Panc1 (cell line): Measurements from ENCODE around the gene MYBPH. TPM values are rescaled to one million over a fixed set of nuclear protein-coding genes. Genes with fewer than 3 reads are reported as not detected.
A peak's percentile ranks its signal among the peaks of the same experiment; 100 is the strongest.

Experiments
- ATAC-seq: fragments of 200-7000 bp; cut with Tn5 transposase; 2 replicates; pipeline ENCODE4 v1.9.1; 2020; ENCODE audit warnings: mild to moderate bottlenecking, moderate library complexity
- BruUV-seq: library from RNA; stranded (reverse); fragments of 400-500 nt; replicated peaks from 2 replicates; lab custom pipeline; 2021; lab: Mats Ljungman, UMichigan
- CTCF ChIA-PET: fragments of 300-600 bp; sonication (Branson Sonifier 250); formaldehyde crosslinking; loops from one replicate; lab custom pipeline; 2022; ENCODE audit warnings: antibody characterized with exemption; lab: Charles Lee
- POLR2A ChIA-PET: fragments of 300-600 bp; sonication (Branson Sonifier 250); formaldehyde crosslinking; loops from one replicate; lab custom pipeline; 2022; ENCODE audit warnings: antibody characterized with exemption; lab: Charles Lee
- DNase-seq: peaks from one replicate; pipeline ENCODE4 v3.0.0-alpha.2; 2010; ENCODE audit warnings: low read depth, low spot score
- H3K27ac ChIP-seq: 2 replicates; pipeline ENCODE4 v1.5.1; 2011; ENCODE audit warnings: mild to moderate bottlenecking, low read length, inconsistent platforms
- H3K27me3 ChIP-seq: fragments of 200-500 bp; sonication (Bioruptor generic); 2 replicates; pipeline ENCODE4 v1.6.0; 2014; ENCODE audit warnings: low read length, inconsistent platforms; ENCODE audit not compliant: control insufficient read depth, insufficient read depth
- H3K36me3 ChIP-seq: fragments of 200-500 bp; sonication (Bioruptor generic); 2 replicates; pipeline ENCODE4 v1.5.1; 2014; ENCODE audit warnings: inconsistent platforms, mild to moderate bottlenecking, low read length, moderate library complexity; ENCODE audit not compliant: control insufficient read depth, insufficient read depth
- H3K4me1 ChIP-seq: 2 replicates; pipeline ENCODE4 v1.5.1; 2011; ENCODE audit warnings: inconsistent platforms, mild to moderate bottlenecking, low read length, moderate library complexity; ENCODE audit not compliant: control insufficient read depth, insufficient read depth
- H3K4me3 ChIP-seq, 2 experiments: 2 replicates each; pipeline ENCODE4 v1.5.1; 2011 to 2012; ENCODE audit warnings: low read depth in 2 of 2, low read length in 2 of 2, mild to moderate bottlenecking in 2 of 2, inconsistent platforms in 1 of 2, moderate library complexity in 1 of 2
- H3K9me3 ChIP-seq: fragments of 200-500 bp; sonication (Bioruptor generic); 2 replicates; pipeline ENCODE4 v1.5.1; 2014; ENCODE audit warnings: low read depth, mild to moderate bottlenecking, inconsistent platforms, low read length, moderate library complexity; ENCODE audit not compliant: control insufficient read depth, insufficient read depth
- POLR2AphosphoS5 ChIP-seq: IDR thresholded peaks from 2 replicates; pipeline ENCODE4 v1.6.1; 2012; ENCODE audit warnings: mild to moderate bottlenecking, low read depth, low read length, moderate library complexity
- REST ChIP-seq, 2 experiments: IDR thresholded peaks; 2 replicates each; pipeline ENCODE4 v1.6.1; 2011 to 2012; ENCODE audit warnings: low read depth in 2 of 2, control low read depth in 1 of 2, low read length in 1 of 2, mild to moderate bottlenecking in 1 of 2, moderate library complexity in 1 of 2; ENCODE audit not compliant: insufficient read depth in 1 of 2
- SIN3A ChIP-seq: IDR thresholded peaks from 2 replicates; pipeline ENCODE4 v1.6.1; 2012; ENCODE audit warnings: low read depth, mild to moderate bottlenecking, low read length, moderate library complexity, borderline replicate concordance; ENCODE audit not compliant: insufficient read depth
- TCF7L2 ChIP-seq: IDR thresholded peaks from 2 replicates; pipeline ENCODE4 v1.6.1; 2011; ENCODE audit warnings: mild to moderate bottlenecking, low read depth, low read length, inconsistent platforms
- in situ Hi-C: cut with HindIII; loops from 2 replicates; pipeline ENCODE4 v1.10.0; 2016; ENCODE audit warnings: low sequenced_read_pairs, low pct_unique_long_range_greater_than_20kb
- intact Hi-C: fragments of 100-400 bp; cut with micrococcal nuclease; formaldehyde crosslinking; loops from one replicate; pipeline ENCODE4 v1.10.0; 2022; ENCODE audit not compliant: unreplicated experiment
- total RNA-seq: library from RNA; stranded (reverse); gene quantifications from one replicate; pipeline ENCODE4 v1.2.1, GENCODE V29; 2021; ENCODE audit not compliant: unreplicated experiment
- TF ChIP-seq, protein P1 (sequence below): fragments of 450-650 bp; IDR thresholded peaks from 2 replicates; pipeline ENCODE4 v1.5.1; 2017; ENCODE audit warnings: mild to moderate bottlenecking

MYBPH gene
- total RNA-seq, 1 experiment from 2014 or later, result not detected

DNA sequence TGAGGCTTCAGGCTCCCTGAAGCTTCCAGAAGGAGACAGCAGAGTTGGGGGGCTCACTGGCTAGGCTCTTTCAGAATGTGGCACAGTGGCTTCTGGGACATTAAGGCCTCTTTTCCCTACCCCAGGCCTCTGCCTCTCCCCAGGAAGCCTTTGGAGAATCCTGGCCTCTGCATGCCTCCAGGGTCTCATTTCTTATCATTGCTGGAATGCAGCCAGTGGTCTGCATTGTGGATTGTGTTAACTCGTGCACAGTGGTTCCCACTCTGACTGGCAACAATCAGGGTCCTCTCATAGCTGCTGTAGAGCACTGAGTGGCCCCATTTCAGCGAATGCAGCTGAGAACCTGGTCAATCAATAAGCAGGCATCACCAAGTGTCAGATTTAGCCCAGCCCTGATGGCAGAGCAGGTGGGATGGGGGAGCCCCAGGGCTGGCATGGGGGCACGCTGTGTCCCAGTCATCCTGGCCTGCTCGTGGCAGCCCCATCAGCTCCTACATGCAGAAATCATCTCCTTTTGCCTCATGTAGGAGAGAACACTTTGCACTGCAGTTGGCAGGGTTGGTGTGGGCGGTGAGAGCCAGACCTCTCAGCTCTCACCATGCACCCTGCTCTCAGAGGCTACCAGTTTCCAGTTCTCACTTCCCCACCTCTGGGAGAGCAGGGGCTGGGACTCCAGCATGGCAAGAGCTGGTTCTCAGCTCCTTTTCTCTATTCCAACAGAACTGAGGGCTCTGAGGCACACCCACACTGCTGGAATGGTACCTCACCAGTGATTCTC, 34.7 kb downstream of the MYBPH start:
- TF ChIP-seq REST (IDR thresholded peaks at IDR 0.05; ENCODE audit: insufficient read depth in 1 of 2, low read depth in 2 of 2, low read length in 1 of 2) (no peak), SIN3A (no peak), POLR2AphosphoS5 (no peak), TCF7L2 (no peak)
- Histone ChIP-seq H3K9me3 (no peaks in the 10 kb centered on the region), H3K4me1 (peaks cover 14% of the 10 kb centered on the region), H3K36me3 (no peaks in the 10 kb centered on the region), H3K4me3 (no peak overlapping the region), H3K27me3 (no peaks in the 10 kb centered on the region), H3K27ac (no peak overlapping the region)
- CTCF ChIA-PET, result interaction anchor here (0.6 kb wide), 2 partner anchors 56 to 97 kb away, joined by 3 to 6 read pairs; no protein-coding TSS in a partner anchor
- in situ Hi-C loops, result no loop called here
- ATAC-seq (0 out of 2 replicates have a peak, but pooled peaks have one; percentile 7), DNase-seq (no peak)
- intact Hi-C loops, result no loop called here
- POLR2A ChIA-PET, result interaction anchor here (0.6 kb wide), 1 partner anchor 1123 kb away, joined by 3 read pairs; no protein-coding TSS in a partner anchor
- no TSS peak for BruUV-seq

DNA sequence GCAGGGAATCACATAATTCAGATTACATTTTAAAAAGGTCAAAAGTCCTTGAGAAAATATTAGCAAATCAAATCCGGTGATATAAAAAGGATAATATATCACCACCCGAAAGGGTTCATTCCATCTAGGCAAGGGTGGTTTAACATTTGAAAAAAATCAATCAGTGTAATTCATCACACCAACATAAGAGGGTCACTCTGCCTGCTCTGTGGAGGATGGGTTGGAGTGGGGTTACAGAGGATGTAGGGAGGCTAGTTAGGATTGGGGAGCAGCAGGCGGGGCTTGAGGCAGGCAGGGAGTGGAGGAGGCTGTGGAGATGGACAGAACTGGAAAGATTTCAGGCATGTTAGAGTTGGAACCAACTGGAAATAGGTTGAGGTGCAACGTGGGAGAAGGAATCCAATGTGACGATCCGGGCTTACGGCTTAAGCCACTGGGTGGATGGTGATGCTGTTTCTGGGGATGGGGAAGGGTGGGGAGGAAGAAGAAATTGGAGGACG, 35.6 kb downstream of the MYBPH start:
- intact Hi-C loops, result no loop called here
- CTCF ChIA-PET, result no interaction called here
- no TSS peak for BruUV-seq

More for the DNA sequence above, 35.6 kb downstream of the MYBPH start:
- Histone ChIP-seq H3K4me3 (no peak overlapping the region), H3K36me3 (no peaks in the 10 kb centered on the region), H3K9me3 (no peaks in the 10 kb centered on the region), H3K4me1 (peaks cover 11% of the 10 kb centered on the region), H3K27me3 (no peaks in the 10 kb centered on the region), H3K27ac (no peak overlapping the region)
- TF ChIP-seq TCF7L2, result no peak
- no peak for TF ChIP-seq SIN3A
- TF ChIP-seq POLR2AphosphoS5, result no peak
- TF ChIP-seq, protein P1, sequence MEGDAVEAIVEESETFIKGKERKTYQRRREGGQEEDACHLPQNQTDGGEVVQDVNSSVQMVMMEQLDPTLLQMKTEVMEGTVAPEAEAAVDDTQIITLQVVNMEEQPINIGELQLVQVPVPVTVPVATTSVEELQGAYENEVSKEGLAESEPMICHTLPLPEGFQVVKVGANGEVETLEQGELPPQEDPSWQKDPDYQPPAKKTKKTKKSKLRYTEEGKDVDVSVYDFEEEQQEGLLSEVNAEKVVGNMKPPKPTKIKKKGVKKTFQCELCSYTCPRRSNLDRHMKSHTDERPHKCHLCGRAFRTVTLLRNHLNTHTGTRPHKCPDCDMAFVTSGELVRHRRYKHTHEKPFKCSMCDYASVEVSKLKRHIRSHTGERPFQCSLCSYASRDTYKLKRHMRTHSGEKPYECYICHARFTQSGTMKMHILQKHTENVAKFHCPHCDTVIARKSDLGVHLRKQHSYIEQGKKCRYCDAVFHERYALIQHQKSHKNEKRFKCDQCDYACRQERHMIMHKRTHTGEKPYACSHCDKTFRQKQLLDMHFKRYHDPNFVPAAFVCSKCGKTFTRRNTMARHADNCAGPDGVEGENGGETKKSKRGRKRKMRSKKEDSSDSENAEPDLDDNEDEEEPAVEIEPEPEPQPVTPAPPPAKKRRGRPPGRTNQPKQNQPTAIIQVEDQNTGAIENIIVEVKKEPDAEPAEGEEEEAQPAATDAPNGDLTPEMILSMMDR, result no peak
- no peak for TF ChIP-seq REST (IDR thresholded peaks at IDR 0.05; ENCODE audit: insufficient read depth in 1 of 2, low read depth in 2 of 2, low read length in 1 of 2)
- POLR2A ChIA-PET, result no interaction called here
- no peak for ATAC-seq
- no peak for DNase-seq
- in situ Hi-C loops, result no loop called here
